Measurements from ENCODE around the gene IGF1.
A peak's percentile ranks its signal among the peaks of the same experiment; 100 is the strongest.

The IGF1 gene

DNA sequence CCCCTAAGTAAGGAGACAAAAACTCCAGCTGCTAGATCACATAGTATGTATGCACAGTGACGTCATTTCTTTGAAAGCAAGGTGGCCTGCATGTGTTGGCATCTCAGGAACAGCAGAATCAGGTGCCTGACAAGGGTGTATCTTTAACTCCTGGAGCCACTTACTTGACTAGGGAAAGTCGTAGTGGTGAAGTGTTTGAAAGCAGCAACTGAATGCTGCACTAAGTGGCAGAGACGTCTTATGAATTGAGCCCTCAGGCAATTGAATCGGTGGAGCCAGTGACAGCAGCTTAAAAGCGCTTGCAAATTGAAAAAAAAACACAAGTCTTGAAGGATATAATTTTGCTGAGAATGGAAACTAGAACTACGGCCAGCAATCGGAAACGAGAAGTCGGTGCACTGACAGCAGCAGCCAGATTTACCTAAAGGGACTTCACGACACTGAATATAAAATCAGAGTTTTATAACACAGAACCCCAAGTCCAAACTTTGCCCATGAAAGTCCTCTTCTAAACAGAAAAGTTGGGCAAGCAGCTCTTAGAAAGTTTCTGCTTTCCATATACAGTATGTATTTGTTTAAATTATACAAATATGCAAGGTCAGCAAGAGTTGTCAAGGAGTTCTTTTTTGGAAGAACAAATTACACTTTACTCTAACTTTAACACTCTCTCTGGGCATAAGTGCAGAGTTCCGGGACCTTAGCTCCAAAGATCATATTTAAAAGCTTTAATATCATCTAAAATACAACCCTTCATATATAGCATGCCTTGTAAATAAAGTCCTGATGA lies 1.1 kb downstream of the IGF1 start:
- no peaks in the 10 kb centered on the region for H3K79me1 ChIP-seq (ENCODE audit: low read depth, low read length)
- H3K23ac ChIP-seq (ENCODE audit: low read depth, low read length, poor library complexity) = no peak overlapping the region
- H3K9ac ChIP-seq (ENCODE audit: low read depth, low read length, poor library complexity) = no peak overlapping the region
- no peak overlapping the region for H3K4me2 ChIP-seq (ENCODE audit: insufficient read depth, low read length, poor library complexity, severe bottlenecking)
- H3K27ac ChIP-seq (replicated peaks; ENCODE audit: low read length) = no peak overlapping the region
- no peak overlapping the region for H2BK5ac ChIP-seq (ENCODE audit: low read length)
- no peak overlapping the region for H2BK12ac ChIP-seq (ENCODE audit: low read length)
- H3K4ac ChIP-seq (ENCODE audit: low read length) = no peak overlapping the region
- H3K14ac ChIP-seq (ENCODE audit: low read length) = no peak overlapping the region
- DNase-seq (ENCODE audit: low spot score) = no peak
- WGBS, 2 donors (ENCODE audit: extremely low coverage in 2 of 2, insufficient read length in 2 of 2, insufficient replicate concordance in 1 of 2) = no CpG with 5 or more reads among the region's 11 CpGs
- no peak overlapping the region for H2AFZ ChIP-seq (ENCODE audit: low read length)
- no peak overlapping the region for H2AK5ac ChIP-seq (ENCODE audit: low read depth, low read length)
- H3K4me3 ChIP-seq (ENCODE audit: low read length in 2 of 2) = no peak overlapping the region
- H3K36me3 ChIP-seq (replicated peaks in 1 of 2; ENCODE audit: control insufficient read depth in 2 of 2, insufficient read depth in 2 of 2, low read length in 2 of 2) = no peaks in the 10 kb centered on the region
- no peak overlapping the region for H2BK120ac ChIP-seq (ENCODE audit: low read depth, low read length)
- no peak overlapping the region for H4K8ac ChIP-seq (ENCODE audit: low read depth, low read length)
- H4K91ac ChIP-seq (ENCODE audit: low read depth, low read length, poor library complexity) = no peak overlapping the region
- no peaks in the 10 kb centered on the region for H3K27me3 ChIP-seq (ENCODE audit: control insufficient read depth in 3 of 3, insufficient read depth in 3 of 3, low read depth in 1 of 3, low read length in 3 of 3)
- no peak overlapping the region for H2BK15ac ChIP-seq (ENCODE audit: low read length)
- peaks cover 0 to 9% of the 10 kb centered on the region in 2 donors for H3K4me1 ChIP-seq (ENCODE audit: control insufficient read depth in 2 of 2, insufficient read depth in 1 of 2, low read depth in 1 of 2, low read length in 2 of 2)
- no peak overlapping the region for H3K18ac ChIP-seq (ENCODE audit: low read length)
- no peaks in the 10 kb centered on the region for H3K9me3 ChIP-seq (replicated peaks in 1 of 2; ENCODE audit: control insufficient read depth in 2 of 2, insufficient read depth in 1 of 2, low read depth in 1 of 2, low read length in 2 of 2)

- Histone ChIP-seq H3K4ac (ENCODE audit: low read length) (no peak overlapping the region), H3K4me2 (ENCODE audit: insufficient read depth, low read length, poor library complexity, severe bottlenecking) (no peak overlapping the region), H3K23ac (ENCODE audit: low read depth, low read length, poor library complexity) (no peak overlapping the region), H3K4me1 (ENCODE audit: control insufficient read depth in 2 of 2, insufficient read depth in 1 of 2, low read depth in 1 of 2, low read length in 2 of 2) (peaks cover 0 to 9% of the 10 kb centered on the region in 2 donors), H3K79me1 (ENCODE audit: low read depth, low read length) (no peaks in the 10 kb centered on the region), H4K91ac (ENCODE audit: low read depth, low read length, poor library complexity) (no peak overlapping the region), H2AFZ (ENCODE audit: low read length) (no peak overlapping the region), H3K36me3 (replicated peaks in 1 of 2; ENCODE audit: control insufficient read depth in 2 of 2, insufficient read depth in 2 of 2, low read length in 2 of 2) (no peaks in the 10 kb centered on the region), H3K14ac (ENCODE audit: low read length) (no peak overlapping the region), H3K4me3 (ENCODE audit: low read length in 2 of 2) (no peak overlapping the region), H2AK5ac (ENCODE audit: low read depth, low read length) (no peak overlapping the region), H3K9me3 (replicated peaks in 1 of 2; ENCODE audit: control insufficient read depth in 2 of 2, insufficient read depth in 1 of 2, low read depth in 1 of 2, low read length in 2 of 2) (no peaks in the 10 kb centered on the region), H3K27ac (replicated peaks; ENCODE audit: low read length) (no peak overlapping the region), H3K27me3 (ENCODE audit: control insufficient read depth in 3 of 3, insufficient read depth in 3 of 3, low read depth in 1 of 3, low read length in 3 of 3) (no peaks in the 10 kb centered on the region), H2BK15ac (ENCODE audit: low read length) (no peak overlapping the region), H2BK120ac (ENCODE audit: low read depth, low read length) (no peak overlapping the region), H2BK5ac (ENCODE audit: low read length) (no peak overlapping the region), H4K8ac (ENCODE audit: low read depth, low read length) (no peak overlapping the region), H3K18ac (ENCODE audit: low read length) (no peak overlapping the region), H2BK12ac (ENCODE audit: low read length) (no peak overlapping the region), H3K9ac (ENCODE audit: low read depth, low read length, poor library complexity) (no peak overlapping the region)
- DNase-seq (ENCODE audit: low spot score) = peak; percentile 20
- no CpG with 5 or more reads among the region's 4 CpGs for WGBS, 2 donors (ENCODE audit: extremely low coverage in 2 of 2, insufficient read length in 2 of 2, insufficient replicate concordance in 1 of 2)
Measured at GRCh38 chr12:102478405-102479098, 1.8 kb downstream of the IGF1 start.

DNA sequence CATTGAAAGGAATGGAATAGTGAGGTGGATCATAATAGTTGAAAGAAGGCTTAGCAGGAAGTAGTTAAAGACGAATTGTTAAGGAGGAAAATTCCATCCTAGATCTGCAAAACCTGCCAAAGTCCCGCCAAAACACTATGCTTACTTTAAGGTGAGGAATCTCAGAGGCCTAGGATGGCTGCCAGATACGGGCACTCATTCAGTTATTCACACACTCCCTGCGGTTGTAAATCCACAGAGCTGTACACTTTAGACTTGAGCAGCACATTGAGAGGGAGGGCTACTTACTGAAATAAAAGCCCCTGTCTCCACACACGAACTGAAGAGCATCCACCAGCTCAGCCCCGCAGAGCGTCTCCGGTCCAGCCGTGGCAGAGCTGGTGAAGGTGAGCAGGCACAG lies 5.0 kb downstream of the IGF1 start:
- H3K4me3 ChIP-seq (ENCODE audit: low read length in 2 of 2) = no peak overlapping the region
- WGBS, 2 donors (ENCODE audit: extremely low coverage in 2 of 2, insufficient read length in 2 of 2, insufficient replicate concordance in 1 of 2) = no CpG with 5 or more reads among the region's 9 CpGs
- H2BK12ac ChIP-seq (ENCODE audit: low read length) = no peak overlapping the region

GRCh38 chr12:102474438-102475064 lies 5.8 kb downstream of the IGF1 start:
- Histone ChIP-seq H2BK15ac (ENCODE audit: low read length) (no peak overlapping the region), H3K27ac (replicated peaks; ENCODE audit: low read length) (no peak overlapping the region), H3K79me1 (ENCODE audit: low read depth, low read length) (no peaks in the 10 kb centered on the region), H2AK5ac (ENCODE audit: low read depth, low read length) (no peak overlapping the region), H3K9me3 (replicated peaks in 1 of 2; ENCODE audit: control insufficient read depth in 2 of 2, insufficient read depth in 1 of 2, low read depth in 1 of 2, low read length in 2 of 2) (no peaks in the 10 kb centered on the region), H3K4ac (ENCODE audit: low read length) (no peak overlapping the region), H3K36me3 (replicated peaks in 1 of 2; ENCODE audit: control insufficient read depth in 2 of 2, insufficient read depth in 2 of 2, low read length in 2 of 2) (no peaks in the 10 kb centered on the region), H2BK5ac (ENCODE audit: low read length) (no peak overlapping the region), H2BK12ac (ENCODE audit: low read length) (no peak overlapping the region), H3K4me1 (ENCODE audit: control insufficient read depth in 2 of 2, insufficient read depth in 1 of 2, low read depth in 1 of 2, low read length in 2 of 2) (peaks cover 0 to 9% of the 10 kb centered on the region in 2 donors), H2BK120ac (ENCODE audit: low read depth, low read length) (no peak overlapping the region), H2AFZ (ENCODE audit: low read length) (no peak overlapping the region), H3K4me2 (ENCODE audit: insufficient read depth, low read length, poor library complexity, severe bottlenecking) (no peak overlapping the region), H3K14ac (ENCODE audit: low read length) (no peak overlapping the region), H3K18ac (ENCODE audit: low read length) (no peak overlapping the region), H4K8ac (ENCODE audit: low read depth, low read length) (no peak overlapping the region), H3K23ac (ENCODE audit: low read depth, low read length, poor library complexity) (no peak overlapping the region), H4K91ac (ENCODE audit: low read depth, low read length, poor library complexity) (no peak overlapping the region), H3K27me3 (ENCODE audit: control insufficient read depth in 3 of 3, insufficient read depth in 3 of 3, low read depth in 1 of 3, low read length in 3 of 3) (no peaks in the 10 kb centered on the region), H3K9ac (ENCODE audit: low read depth, low read length, poor library complexity) (no peak overlapping the region), H3K4me3 (ENCODE audit: low read length in 2 of 2) (no peak overlapping the region)
- WGBS, 2 donors (ENCODE audit: extremely low coverage in 2 of 2, insufficient read length in 2 of 2, insufficient replicate concordance in 1 of 2) = no CpG with 5 or more reads among the region's 3 CpGs
- DNase-seq (ENCODE audit: low spot score) = no peak

More for the DNA sequence above, 5.0 kb downstream of the IGF1 start:
- Histone ChIP-seq H3K79me1 (ENCODE audit: low read depth, low read length) (no peaks in the 10 kb centered on the region), H3K4ac (ENCODE audit: low read length) (no peak overlapping the region), H2BK5ac (ENCODE audit: low read length) (no peak overlapping the region), H3K4me2 (ENCODE audit: insufficient read depth, low read length, poor library complexity, severe bottlenecking) (no peak overlapping the region), H2BK15ac (ENCODE audit: low read length) (no peak overlapping the region), H2BK120ac (ENCODE audit: low read depth, low read length) (no peak overlapping the region), H2AK5ac (ENCODE audit: low read depth, low read length) (no peak overlapping the region), H3K18ac (ENCODE audit: low read length) (no peak overlapping the region), H3K9ac (ENCODE audit: low read depth, low read length, poor library complexity) (no peak overlapping the region), H3K4me1 (ENCODE audit: control insufficient read depth in 2 of 2, insufficient read depth in 1 of 2, low read depth in 1 of 2, low read length in 2 of 2) (peaks cover 0 to 9% of the 10 kb centered on the region in 2 donors), H3K27me3 (ENCODE audit: control insufficient read depth in 3 of 3, insufficient read depth in 3 of 3, low read depth in 1 of 3, low read length in 3 of 3) (no peaks in the 10 kb centered on the region), H3K23ac (ENCODE audit: low read depth, low read length, poor library complexity) (no peak overlapping the region), H3K14ac (ENCODE audit: low read length) (no peak overlapping the region), H4K8ac (ENCODE audit: low read depth, low read length) (no peak overlapping the region), H4K91ac (ENCODE audit: low read depth, low read length, poor library complexity) (no peak overlapping the region), H3K27ac (replicated peaks; ENCODE audit: low read length) (no peak overlapping the region), H3K36me3 (replicated peaks in 1 of 2; ENCODE audit: control insufficient read depth in 2 of 2, insufficient read depth in 2 of 2, low read length in 2 of 2) (no peaks in the 10 kb centered on the region), H2AFZ (ENCODE audit: low read length) (no peak overlapping the region), H3K9me3 (replicated peaks in 1 of 2; ENCODE audit: control insufficient read depth in 2 of 2, insufficient read depth in 1 of 2, low read depth in 1 of 2, low read length in 2 of 2) (no peaks in the 10 kb centered on the region)
- DNase-seq (ENCODE audit: low spot score) = no peak
